Fibroblast of the aortic adventitia (primary cell): Measurements from ENCODE around the gene OSBPL1A. TPM values are rescaled to one million over a fixed set of nuclear protein-coding genes. Genes with fewer than 3 reads are reported as not detected.
A peak's percentile ranks its signal among the peaks of the same experiment; 100 is the strongest.

Experiments used
- DNase-seq: peaks from one replicate; pipeline ENCODE4 v3.0.0-alpha.2; 2010; ENCODE audit warnings: low read depth
- H3K4me3 ChIP-seq: 2 replicates; pipeline ENCODE4 v1.5.1; 2011; ENCODE audit warnings: low read depth, mild to moderate bottlenecking, control low read depth, low read length, moderate library complexity
- CTCF ChIP-seq: IDR thresholded peaks from 2 replicates; pipeline ENCODE4 v1.5.1; 2011; ENCODE audit warnings: mild to moderate bottlenecking, low read length, control low read depth, inconsistent platforms; ENCODE audit not compliant: insufficient read depth
- total RNA-seq: library from RNA; depleted of rRNA; stranded (reverse); fragments of >200 nt; gene quantifications from 2 replicates; pipeline ENCODE4 v1.2.3, GENCODE V29; 2012; ENCODE audit warnings: low replicate concordance

OSBPL1A gene
- 80.4 and 93.9 TPM in 2 replicates for total RNA-seq

DNA sequence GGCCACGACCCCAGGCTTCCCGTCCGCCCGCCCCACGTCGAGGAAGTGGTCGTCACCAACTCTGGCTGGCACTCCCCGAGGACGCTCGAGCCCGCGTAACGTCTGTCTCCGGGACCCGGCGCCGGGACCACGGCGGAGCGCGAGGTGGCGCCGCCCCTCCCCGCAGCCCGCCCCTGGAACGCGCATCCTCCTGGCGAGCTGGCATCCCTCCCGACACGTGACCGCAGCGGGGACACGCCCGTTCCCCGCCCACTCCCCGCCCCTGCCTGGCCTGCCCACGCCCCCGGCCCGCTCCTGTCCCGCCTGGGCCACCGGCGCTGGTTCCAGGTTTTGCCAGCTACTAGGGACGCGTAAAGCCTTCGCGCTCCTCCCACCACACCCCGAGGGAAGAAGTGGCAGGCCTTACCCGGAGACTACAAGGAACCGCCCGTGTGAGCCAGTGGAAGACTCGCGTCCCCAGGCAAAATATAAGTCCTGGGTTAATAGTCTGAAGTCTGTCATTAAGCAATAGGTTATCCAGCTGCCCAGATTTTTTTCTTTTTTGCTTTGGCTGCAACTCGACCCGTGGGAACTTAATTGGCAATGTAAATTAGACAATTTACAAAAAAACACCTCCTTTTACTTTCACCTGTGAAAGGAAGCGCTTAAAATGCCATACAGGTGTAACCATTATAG lies at the start of gene OSBPL1A:
TSS of gene OSBPL1A (minus strand) at position 131 of the 675 bp plus-strand sequence. CDS start 20,291 bp downstream, outside the sequence.
- no peak for TF ChIP-seq CTCF
- H3K4me3 ChIP-seq: peak within 1 kb of the TSS; percentile 74
- DNase-seq: peak; percentile 86

DNA sequence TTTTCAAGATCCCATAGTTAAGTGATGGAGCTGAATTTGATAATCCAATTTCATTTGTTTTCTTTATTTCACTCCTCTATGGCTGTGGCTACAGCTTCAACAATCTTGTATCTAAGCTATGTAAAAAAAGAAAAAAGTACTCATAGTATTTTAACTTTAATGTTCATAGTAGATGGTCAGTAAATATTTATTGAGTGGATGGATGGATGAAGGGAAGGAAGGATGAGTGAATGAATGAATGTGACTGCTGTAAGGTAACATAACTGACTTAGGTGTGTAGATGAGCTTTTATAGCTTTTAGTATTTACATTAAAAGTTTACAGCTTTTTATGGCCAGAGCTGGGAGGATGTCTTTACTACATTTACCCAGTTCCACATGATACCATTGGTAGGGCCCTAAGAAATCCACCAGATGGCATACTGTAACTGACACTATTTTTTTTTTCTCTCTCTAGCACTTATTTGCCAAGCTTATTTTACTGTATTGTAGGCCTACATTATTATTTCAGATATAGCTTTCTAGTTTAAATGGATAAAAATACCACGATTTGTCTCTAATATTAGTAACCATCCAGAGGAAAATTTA lies 49.4 kb upstream of the OSBPL1A start:
- no peak overlapping the region for H3K4me3 ChIP-seq
- no peak for TF ChIP-seq CTCF
- DNase-seq: peak; percentile 4

- no peak for TF ChIP-seq CTCF
- no peak for DNase-seq
- no peak overlapping the region for H3K4me3 ChIP-seq
Observed at GRCh38 chr18:24446453-24446852, 48.8 kb upstream of the OSBPL1A start.

- no peak for DNase-seq
- no peak overlapping the region for H3K4me3 ChIP-seq
- TF ChIP-seq CTCF: no peak
Observed at GRCh38 chr18:24443870-24444269, 46.2 kb upstream of the OSBPL1A start.

DNA sequence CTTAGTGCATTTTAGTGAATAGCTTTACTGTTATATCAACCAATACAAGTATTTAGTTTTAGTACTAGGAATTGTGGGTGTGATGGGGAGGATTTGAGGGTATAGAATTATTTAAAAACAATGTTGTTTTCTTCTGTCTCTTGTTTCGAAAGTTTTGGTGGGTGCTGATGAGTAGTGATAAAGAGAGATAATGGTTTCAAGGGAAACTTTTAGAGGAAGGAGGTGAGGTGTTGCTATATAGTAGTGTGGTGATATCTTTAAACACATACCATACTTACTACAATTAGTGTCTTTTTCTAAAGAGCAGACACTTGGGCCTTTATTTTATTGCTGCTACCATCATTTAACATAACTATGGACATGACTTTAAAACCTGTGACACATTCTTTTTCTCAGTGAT lies 39.3 kb upstream of the OSBPL1A start:
- TF ChIP-seq CTCF: no peak

DNA sequence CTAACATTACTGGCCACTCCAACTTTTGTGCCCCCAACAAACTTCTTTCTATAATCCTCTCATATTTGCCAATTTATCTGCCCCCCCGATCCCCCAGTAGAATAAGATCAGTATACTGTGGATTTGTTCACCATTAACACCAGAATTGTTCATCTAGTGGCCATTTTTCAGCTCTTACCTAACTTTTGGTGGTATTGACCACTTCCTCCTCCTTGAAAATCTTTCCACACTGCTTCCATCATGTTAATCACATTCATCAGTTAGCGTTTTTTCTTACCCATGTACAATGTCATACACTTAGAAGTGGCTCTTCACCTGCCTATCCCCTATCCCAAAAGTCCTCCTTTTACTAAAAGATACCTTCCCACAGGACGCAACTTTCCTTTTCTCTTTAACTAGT lies 35.0 kb upstream of the OSBPL1A start:
- TF ChIP-seq CTCF: no peak
- DNase-seq: no peak
- no peak overlapping the region for H3K4me3 ChIP-seq

More for the DNA sequence above, 39.3 kb upstream of the OSBPL1A start:
- H3K4me3 ChIP-seq: no peak overlapping the region
- no peak for DNase-seq
